Limb (tissue), 2 donors: Measurements from ENCODE around the gene ARID1A.
"Not testable (repeated sequence)": the region's sequence is repeated elsewhere in the genome, so short reads cannot be mapped to it uniquely, and the experiment has no call there.

ENCODE experiments used
- DNase-seq, 2 donors: peaks; one replicate each; pipeline ENCODE4 v3.0.0-alpha.2; 2016; ENCODE audit errors: extremely low spot score in 2 of 2

The ARID1A gene

DNA sequence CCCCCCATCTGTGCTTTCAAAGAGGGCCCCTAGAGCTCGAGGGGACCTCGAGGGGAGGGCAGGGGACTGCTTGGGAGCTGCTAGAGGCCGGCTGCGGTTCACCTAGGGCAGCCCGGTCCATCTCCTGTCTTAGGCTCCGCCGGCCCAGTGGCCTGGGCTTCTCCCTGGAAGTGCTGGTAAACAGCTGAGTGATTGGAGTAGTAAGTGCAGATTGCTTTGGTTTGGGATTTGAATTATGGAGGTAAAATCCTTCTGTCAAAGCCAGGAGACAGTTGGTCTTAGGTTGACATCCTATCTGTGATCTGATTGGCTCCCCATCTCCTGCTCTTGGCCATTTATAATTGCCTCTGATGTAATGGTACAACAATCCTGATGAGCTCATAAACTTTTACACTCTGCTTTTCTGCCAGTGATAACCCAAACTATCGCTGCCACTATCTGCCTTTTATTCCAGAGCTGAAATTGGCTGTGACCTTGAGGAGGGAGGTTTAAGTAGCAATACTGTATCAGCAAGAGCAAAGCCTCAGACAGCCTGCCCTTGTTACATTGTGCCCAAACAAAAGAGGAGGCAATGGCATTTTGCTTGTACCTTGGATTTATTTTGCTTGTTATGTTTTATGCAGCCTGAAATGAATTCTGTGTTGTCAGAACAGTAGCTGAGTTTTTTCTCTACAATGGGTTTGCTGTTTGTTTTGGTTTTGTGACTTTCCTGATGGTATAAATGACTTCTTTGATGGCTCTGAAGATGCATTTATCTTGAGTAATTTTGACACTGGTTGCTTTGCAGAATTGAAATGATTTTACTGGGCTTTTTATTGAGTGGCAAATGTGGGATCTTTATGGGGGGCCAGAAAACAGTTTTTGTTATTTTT is 2.4 kb downstream of the ARID1A start:
- peak; percentile 60 to 91 for DNase-seq

DNA sequence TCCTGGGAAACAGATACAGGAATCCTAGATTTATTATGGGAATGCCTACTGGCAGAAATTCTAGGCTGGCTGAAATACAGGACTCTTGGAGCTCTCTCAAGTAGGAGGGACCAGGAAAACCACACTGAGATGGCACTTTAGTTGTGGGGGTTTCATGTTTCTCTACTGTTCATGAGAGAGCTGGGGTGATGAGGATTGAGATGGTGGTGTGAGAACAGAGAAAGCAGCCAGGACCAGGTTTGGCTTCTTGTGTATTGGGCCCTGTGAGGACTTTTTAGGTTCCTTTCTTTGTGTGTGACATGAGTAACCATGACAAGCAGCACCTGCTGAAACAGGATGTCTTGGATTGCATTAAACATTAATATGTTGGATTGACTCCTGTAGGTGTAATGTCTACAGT is 4.9 kb downstream of the ARID1A start:
- DNase-seq: no peak

- no peak for DNase-seq
These were observed 5.6 kb downstream of the ARID1A start for GRCh38 chr1:26701266-26701994.

DNA sequence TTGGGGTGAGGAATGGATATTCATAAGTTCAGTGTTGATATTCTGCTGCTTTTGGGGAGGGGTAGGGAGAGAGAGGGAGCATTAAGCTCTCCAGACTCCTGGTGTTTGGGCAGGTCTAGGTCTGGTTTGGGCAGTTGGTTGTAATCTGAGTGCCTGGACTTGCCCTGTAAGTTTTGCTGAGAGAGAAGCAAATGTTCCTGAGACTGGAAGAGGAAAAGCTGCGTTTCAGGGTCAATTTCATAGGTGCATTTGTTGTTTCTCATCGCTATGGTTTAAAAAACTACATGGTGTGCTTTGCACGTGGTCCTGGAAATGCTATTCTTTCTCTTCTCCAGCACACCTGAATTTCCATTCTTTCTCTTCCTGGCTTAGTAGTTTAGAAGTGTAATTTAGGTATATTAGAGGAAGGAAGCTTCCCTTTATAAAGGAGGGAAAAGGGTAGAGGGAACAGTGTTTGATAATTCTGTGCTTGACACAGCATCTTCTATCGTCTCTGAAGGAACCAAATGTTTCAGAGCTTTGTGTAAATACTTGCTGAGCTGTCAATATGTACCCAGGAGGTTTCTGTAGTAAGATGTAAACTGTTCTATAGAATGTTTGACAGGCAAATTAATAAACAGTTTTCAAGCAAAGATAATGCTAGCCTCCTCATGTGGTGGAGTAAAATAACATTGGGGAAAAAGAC is 6.3 kb downstream of the ARID1A start:
- DNase-seq: no peak

DNA sequence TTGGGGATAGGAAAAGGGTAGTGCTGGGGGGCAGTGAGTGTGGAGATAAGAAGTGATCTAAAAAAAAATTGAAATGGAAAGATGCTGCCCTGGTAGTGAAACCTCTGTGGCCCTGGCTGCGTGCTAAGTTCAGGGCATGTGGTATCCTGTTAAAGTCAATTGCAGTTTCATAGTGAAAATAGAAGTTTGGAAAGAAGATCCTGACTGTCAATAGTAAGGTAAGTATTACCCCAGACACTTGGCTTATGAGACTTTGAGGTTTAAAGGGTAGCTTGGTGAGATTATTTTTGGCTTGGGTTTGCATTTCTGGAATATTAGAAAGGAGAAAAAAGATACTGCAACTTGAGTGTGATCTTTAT is 6.8 kb downstream of the ARID1A start:
- no peak for DNase-seq

DNA sequence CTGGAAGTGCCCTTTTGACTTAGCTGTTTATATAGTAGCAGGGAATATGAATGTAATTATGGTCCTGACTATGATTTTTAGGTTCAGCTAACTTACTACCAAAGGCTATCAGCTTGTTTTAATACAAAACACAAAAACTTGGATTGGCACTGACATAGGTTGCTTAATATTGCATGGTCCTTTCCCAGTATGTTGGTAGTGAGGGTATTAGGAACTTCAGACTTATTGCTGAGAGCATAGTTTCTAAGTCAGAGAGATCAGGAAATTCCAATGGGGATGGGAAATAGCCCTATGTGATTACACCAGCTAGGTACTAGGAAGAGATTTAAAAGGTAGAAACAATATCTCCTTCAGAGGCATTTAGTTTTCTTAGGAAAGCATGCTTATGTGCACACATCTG is 7.7 kb downstream of the ARID1A start:
- no peak for DNase-seq

GRCh38 chr1:26704629-26705028 is 8.8 kb downstream of the ARID1A start:
- DNase-seq: no peak

DNA sequence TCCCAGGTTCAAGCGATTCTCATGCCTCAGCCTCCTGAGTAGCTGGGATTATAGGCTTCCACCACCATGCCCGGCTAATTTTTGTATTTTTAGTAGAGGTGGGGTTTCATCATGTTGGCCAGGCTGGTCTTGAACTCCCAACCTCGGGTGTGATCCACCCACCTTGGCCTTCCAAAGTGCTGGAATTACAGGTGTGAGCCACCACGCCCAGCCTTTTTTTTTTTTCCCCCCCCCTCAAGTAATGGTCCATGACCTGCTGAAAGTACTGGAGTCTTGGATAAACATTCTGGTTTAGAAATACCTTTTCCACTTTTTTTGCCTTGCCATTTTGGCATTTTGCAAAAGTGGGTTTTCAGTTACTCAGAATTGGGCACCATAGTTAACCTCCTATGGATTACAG is 9.4 kb downstream of the ARID1A start:
- not testable (repeated sequence) for DNase-seq

- no peak for DNase-seq
These were observed 10.0 kb downstream of the ARID1A start for GRCh38 chr1:26705788-26706311.

- no peak for DNase-seq
These were observed 10.5 kb downstream of the ARID1A start for GRCh38 chr1:26706315-26706714.

- no peak for DNase-seq
These were observed 15.0 kb downstream of the ARID1A start for GRCh38 chr1:26710811-26711210.

DNA sequence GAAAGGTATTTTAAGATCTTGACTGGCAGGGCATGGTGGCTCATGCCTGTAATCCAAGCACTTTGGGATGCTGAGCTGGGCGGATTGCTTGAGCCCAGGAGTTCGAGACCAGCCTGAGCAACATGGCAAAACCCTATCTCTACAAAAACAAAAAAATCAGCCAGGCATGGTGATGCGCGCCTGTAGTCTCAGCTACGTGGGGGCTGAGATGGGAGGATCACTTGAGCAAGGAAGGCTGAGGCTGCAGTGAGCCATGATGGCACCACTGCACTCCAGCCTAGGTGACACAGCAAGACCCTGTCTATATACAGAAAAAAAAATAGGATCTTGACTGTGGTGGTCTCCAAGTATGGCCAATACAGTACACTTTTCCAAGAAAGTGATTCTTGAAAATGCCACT is 16.0 kb downstream of the ARID1A start:
- no peak for DNase-seq

GRCh38 chr1:26717017-26717491 is 21.2 kb downstream of the ARID1A start:
- DNase-seq: no peak

GRCh38 chr1:26719205-26719604 is 23.4 kb downstream of the ARID1A start:
- no peak for DNase-seq

DNA sequence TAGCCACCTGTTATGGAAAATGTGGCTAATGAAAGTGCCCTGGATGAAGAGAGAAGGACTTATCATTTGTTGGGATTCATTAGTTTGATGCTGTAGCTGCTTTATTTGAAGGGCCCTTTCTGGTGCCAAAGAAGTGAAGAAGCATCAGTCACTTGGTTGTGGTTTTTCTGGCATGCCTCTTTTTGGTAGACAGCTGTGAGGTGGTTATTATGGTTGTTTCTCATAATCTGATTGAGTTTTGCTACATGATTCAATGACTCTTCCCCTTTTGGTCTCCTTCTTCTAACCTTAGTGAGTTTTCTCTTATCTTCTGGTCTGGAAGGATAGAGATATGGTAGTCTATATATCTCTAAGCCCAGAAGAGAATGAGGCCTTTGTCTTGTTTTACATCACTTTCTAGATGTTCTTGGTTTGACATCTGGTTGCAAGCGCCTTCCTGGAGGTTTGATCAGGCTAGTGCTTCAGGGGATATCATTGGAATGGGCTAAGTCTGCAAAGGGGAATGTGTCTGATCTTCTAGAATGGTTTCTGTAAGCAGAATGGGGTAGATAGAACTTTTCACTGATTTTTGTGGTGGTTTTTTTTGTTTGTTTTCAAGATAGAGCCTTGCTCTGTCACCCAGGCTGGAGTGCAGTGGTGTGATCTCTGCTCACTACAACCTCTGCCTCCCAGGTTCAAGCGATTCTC is 26.0 kb downstream of the ARID1A start:
- DNase-seq: no peak

- peak; percentile 86 to 95 for DNase-seq
These were observed 27.5 kb downstream of the ARID1A start for GRCh38 chr1:26723013-26723991.

- no peak for DNase-seq
These were observed 28.3 kb downstream of the ARID1A start for GRCh38 chr1:26724118-26724517.

GRCh38 chr1:26724926-26725325 is 29.1 kb downstream of the ARID1A start:
- DNase-seq: no peak

- not testable (repeated sequence) for DNase-seq
These were observed 30.1 kb downstream of the ARID1A start for GRCh38 chr1:26725904-26726303.

- no peak for DNase-seq
These were observed 31.0 kb downstream of the ARID1A start for GRCh38 chr1:26726784-26727183.
